Colonic mucosa (tissue), 4 donors: ENCODE results near the gene HOMER3. TPM values are rescaled to one million over a fixed set of nuclear protein-coding genes. Genes with fewer than 3 reads are reported as not detected.

Experiments
- DNase-seq: peaks from one replicate; pipeline ENCODE4 v3.0.0-alpha.2; 2020
- H3K27ac ChIP-seq: fragments of 200-600 bp; one replicate; pipeline ENCODE4 v1.8.0; 2021
- H3K27me3 ChIP-seq: fragments of 200-600 bp; one replicate; pipeline ENCODE4 v1.8.0; 2021
- H3K36me3 ChIP-seq: fragments of 200-600 bp; one replicate; pipeline ENCODE4 v1.8.0; 2021
- H3K4me1 ChIP-seq: fragments of 200-600 bp; one replicate; pipeline ENCODE4 v1.8.0; 2021; ENCODE audit warnings: mild to moderate bottlenecking
- H3K4me3 ChIP-seq: fragments of 200-600 bp; one replicate; pipeline ENCODE4 v1.8.0; 2021
- H3K9ac ChIP-seq, 2 donors: one replicate each; pipeline ENCODE4 v1.7.0; 2013; ENCODE audit warnings: control low read depth in 2 of 2, low read depth in 2 of 2, low read length in 2 of 2
- H3K9me3 ChIP-seq: fragments of 200-600 bp; one replicate; pipeline ENCODE4 v1.8.0; 2021
- intact Hi-C: fragments of 100-400 bp; cut with DNase I; formaldehyde crosslinking; loops from one replicate; pipeline ENCODE4 v1.14.1; 2022
- total RNA-seq, 2 donors: library from RNA; stranded (reverse); fragmentation: NEBNext Ultra II Directional in 1 of 2; extraction: Animal tissue kit (Norgen Biotek cat#: 25700) in 1 of 2; gene quantifications; one replicate each; pipeline ENCODE4 v1.2.1, GENCODE V29; 2021
- TF ChIP-seq, protein P1 (sequence below): fragments of 200-600 bp; IDR thresholded peaks from one replicate; pipeline ENCODE4 v1.8.0; 2022; ENCODE audit warnings: antibody characterized with exemption, mild to moderate bottlenecking
- donor health status: healthy.
- donor health status: DM: no; HTN: no; CAD: no.
- donor health status: DM: no; HTN: no; CAD: no.

HOMER3 gene
- total RNA-seq, 2 donors from 2014 or later = 1.9 to 5.3 TPM

DNA sequence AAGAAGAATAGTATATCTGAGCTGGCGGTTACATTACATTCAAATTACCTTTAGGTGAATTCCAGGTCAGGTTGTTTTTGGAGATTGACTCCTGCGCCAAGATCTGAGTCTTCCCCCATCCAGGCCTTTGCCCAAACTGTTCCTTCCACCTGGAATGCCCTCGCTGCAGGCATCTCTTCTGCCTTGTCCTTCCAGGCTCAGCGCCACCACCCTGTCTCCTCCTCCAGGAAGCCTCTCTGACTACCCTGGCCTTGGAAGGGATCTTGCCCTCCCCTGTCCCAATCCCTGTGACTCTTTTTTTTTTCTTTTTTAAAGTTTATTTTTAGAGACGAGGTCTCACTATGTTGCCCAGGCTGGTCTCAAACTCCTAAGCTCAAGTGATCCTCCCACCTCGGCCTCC is 1.7 kb upstream of the HOMER3 start:
- DNase-seq = no peak
- Histone ChIP-seq H3K9ac (no peak overlapping the region), H3K4me1 (no peaks in the 10 kb centered on the region), H3K36me3 (no peaks in the 10 kb centered on the region), H3K27ac (no peak overlapping the region), H3K27me3 (peaks cover 5% of the 10 kb centered on the region), H3K4me3 (no peak overlapping the region), H3K9me3 (no peaks in the 10 kb centered on the region)
- intact Hi-C loops = no loop called here
- TF ChIP-seq, protein P1, sequence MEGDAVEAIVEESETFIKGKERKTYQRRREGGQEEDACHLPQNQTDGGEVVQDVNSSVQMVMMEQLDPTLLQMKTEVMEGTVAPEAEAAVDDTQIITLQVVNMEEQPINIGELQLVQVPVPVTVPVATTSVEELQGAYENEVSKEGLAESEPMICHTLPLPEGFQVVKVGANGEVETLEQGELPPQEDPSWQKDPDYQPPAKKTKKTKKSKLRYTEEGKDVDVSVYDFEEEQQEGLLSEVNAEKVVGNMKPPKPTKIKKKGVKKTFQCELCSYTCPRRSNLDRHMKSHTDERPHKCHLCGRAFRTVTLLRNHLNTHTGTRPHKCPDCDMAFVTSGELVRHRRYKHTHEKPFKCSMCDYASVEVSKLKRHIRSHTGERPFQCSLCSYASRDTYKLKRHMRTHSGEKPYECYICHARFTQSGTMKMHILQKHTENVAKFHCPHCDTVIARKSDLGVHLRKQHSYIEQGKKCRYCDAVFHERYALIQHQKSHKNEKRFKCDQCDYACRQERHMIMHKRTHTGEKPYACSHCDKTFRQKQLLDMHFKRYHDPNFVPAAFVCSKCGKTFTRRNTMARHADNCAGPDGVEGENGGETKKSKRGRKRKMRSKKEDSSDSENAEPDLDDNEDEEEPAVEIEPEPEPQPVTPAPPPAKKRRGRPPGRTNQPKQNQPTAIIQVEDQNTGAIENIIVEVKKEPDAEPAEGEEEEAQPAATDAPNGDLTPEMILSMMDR = no peak

DNA sequence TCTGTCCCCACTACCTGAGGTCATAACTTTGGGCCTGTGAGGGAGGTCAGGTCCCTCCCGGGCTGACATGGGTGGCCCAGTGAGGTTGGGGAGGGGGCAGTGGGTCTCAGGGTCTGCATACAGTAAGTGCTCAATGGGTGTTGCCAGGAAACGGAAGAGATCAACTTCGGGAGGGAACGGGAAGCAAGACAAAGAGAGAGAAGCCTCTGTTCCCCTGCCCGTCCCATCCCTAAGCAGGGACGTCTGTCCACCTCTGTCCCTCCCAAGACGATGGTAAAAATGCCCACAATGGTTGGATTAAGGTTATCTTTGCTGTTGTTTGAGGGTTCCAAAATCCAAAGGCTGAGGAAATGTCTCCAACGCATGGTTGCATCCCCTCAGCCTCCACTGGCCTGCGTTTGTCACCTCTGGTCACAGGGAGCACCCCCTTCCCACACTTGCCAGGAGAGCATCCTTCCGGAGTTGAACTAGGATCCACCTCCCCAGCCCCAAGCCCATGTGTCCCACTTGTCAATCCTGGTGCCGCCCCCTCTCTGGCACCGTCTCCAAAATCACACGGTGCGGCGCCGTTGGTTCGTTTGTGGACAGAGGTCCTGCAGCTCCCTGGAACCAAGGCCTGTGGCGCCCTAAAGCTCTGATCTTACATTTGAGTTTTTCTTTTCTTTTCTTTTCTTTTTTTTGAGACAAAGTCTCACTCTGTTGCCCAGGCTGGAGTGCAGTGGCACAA is 774 bp upstream of the HOMER3 start:
- peak overlapping the region in 1 of 2 donors; percentile 56 for H3K9ac ChIP-seq
- no peaks in the 10 kb centered on the region for H3K36me3 ChIP-seq
- peaks cover 5% of the 10 kb centered on the region for H3K27me3 ChIP-seq
- TF ChIP-seq, protein P1 = no peak
- intact Hi-C loops = no loop called here
- no peaks in the 10 kb centered on the region for H3K4me1 ChIP-seq
- no peak overlapping the region for H3K4me3 ChIP-seq
- no peak overlapping the region for H3K27ac ChIP-seq
- DNase-seq = no peak
- no peaks in the 10 kb centered on the region for H3K9me3 ChIP-seq

DNA sequence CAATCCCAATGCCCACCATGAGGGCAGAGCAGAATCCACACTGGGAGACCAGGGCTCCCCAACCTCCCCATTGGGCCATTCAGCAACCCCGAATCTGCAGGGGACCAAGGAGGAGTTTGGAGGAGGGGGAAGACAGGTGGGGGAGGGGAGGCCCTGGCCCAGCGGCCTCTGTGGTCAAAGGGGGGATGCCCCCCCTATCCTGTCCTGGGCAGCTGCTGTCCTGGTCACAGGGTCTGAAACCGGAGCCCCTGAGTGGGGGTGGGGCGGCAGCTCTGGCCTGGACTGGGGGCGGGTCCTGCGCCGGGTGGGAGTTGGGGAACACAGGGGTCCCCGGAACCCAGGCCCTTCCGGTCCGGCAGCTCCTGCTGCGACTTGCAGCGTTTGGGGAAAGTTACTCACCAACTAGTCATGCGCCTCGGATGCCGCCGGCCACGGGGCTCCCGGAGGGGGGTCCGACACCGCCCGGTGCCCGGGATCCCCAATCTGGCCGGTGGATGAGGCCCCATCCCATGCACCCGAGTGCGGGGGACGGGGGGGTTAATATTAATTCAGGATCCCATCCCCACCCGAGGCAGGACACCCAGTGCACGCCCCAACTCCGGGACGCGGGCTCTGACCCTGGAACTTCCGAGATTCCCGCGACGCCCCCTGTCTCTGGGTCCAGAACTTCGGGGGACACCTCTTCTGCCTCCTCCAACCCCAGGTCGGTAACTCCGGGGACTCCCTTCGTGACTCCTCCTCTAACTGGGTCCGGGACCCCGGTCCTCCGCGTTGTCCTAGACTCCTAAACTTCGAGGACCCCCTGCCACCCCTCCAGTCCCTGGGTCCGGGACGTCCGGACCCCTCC is 872 bp downstream of the HOMER3 start:
- Histone ChIP-seq H3K4me3 (peak overlapping the region; percentile 44), H3K9me3 (no peaks in the 10 kb centered on the region), H3K36me3 (no peaks in the 10 kb centered on the region), H3K27ac (no peak overlapping the region), H3K27me3 (peaks cover 5% of the 10 kb centered on the region), H3K4me1 (no peaks in the 10 kb centered on the region), H3K9ac (peak overlapping the region; percentile 46 to 66)
- intact Hi-C loops = no loop called here
- TF ChIP-seq, protein P1 = no peak
- DNase-seq = peak; percentile 36

DNA sequence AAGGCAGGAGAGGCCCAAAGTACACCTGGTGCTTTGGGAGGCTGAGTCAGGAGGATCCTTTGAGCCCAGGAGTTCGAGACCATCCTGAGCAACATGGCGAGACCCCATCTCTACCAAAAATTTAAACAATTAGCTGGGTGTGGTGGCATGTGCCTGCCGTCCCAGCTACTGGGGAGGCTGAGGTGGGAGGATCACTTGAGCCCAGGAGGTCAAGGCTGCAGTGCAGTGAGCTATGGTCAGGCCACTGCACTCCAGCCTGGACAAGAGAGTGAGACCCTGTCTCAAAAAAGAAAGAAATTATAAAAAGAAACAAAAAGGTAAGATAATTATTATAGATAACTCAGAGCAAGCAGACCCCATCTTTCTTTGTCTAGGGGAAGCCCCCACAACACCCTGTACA is 1.9 kb downstream of the HOMER3 start:
- Histone ChIP-seq H3K4me3 (no peak overlapping the region), H3K27me3 (peaks cover 5% of the 10 kb centered on the region), H3K9me3 (no peaks in the 10 kb centered on the region), H3K4me1 (no peaks in the 10 kb centered on the region), H3K36me3 (no peaks in the 10 kb centered on the region), H3K27ac (no peak overlapping the region), H3K9ac (no peak overlapping the region)
- TF ChIP-seq, protein P1 = no peak
- intact Hi-C loops = no loop called here
- no peak for DNase-seq

DNA sequence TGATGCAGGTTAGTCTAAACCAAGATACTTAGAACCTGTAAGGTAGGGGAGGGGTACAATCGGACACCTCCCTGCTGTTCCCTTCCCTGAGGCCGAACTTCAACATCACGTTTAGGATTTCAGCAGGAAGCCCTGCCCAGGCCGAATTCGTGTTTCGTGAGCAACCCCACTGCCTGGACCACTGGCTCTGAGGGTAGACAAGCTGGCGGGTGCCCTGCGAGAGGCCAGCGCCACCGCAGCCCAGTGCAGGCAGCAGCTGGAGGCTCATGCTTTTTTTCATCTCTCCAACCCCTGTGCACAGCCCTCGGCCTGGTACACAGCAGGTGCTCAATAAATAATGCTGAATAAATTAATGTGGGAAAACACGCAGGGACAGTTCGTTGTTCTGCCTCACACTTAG is 7.7 kb downstream of the HOMER3 start:
- H3K27me3 ChIP-seq = no peaks in the 10 kb centered on the region
- H3K4me3 ChIP-seq = no peak overlapping the region
- no peak overlapping the region for H3K27ac ChIP-seq
- no peaks in the 10 kb centered on the region for H3K36me3 ChIP-seq
- H3K9ac ChIP-seq = no peak overlapping the region
- H3K4me1 ChIP-seq = no peaks in the 10 kb centered on the region
- DNase-seq = no peak
- intact Hi-C loops = no loop called here
- TF ChIP-seq, protein P1 = no peak
- no peaks in the 10 kb centered on the region for H3K9me3 ChIP-seq
